Fibroblast of pulmonary artery (primary cell): ENCODE results near the gene JARID2.

Source experiments
- DNase-seq: peaks from one replicate; pipeline ENCODE4 v3.0.0-alpha.2; 2010; ENCODE audit warnings: low read depth
- H3K4me3 ChIP-seq: replicated peaks from 2 replicates; pipeline ENCODE4 v1.5.1; 2011; ENCODE audit warnings: low read depth, mild to moderate bottlenecking, control low read depth, low read length, moderate library complexity
- TF ChIP-seq, protein P1 (sequence below): IDR thresholded peaks from 2 replicates; pipeline ENCODE4 v1.5.1; 2011; ENCODE audit warnings: mild to moderate bottlenecking, control low read depth, low read length, inconsistent platforms; ENCODE audit errors: missing control alignments

The JARID2 gene

DNA sequence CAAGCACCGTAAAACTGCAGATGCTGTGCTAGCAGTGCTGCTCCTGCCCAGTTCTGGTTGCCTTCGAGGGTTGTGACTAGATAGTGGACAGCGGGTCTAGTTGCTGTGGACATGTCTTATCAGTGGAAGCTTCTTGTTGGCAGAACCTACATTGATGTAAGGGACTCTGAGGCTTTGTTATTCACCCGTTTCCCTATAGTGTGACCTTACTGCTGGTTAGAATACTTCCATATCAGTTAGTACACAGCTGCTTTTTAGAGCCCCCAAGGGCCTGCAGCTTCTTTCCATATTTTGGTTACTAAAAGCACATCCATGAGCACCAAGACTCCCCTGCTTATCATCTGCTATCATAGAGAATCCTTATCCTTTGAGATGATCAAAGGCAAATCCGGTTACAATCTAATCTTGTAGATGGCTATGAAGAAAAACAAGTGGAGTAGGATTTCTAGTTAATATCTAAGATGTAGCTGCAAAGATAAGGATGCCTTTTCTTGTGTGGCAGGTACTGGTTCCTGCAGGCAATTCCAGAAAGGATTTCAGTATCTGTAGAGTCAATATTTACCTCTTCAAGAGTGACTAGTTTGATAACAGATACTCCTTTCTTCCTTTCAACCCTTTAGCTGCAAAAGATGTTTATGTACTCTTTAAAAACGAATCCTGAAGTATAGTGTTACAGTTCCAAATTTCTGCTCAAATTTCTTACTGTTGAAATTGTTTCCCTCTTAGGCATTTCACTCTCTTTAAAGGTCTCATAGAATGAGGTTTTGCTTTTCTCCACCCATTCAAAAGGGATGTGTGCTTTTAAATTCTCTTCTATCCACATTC, 163.6 kb downstream of the JARID2 start:
- H3K4me3 ChIP-seq = no peak overlapping the region
- DNase-seq = no peak
- TF ChIP-seq, protein P1, sequence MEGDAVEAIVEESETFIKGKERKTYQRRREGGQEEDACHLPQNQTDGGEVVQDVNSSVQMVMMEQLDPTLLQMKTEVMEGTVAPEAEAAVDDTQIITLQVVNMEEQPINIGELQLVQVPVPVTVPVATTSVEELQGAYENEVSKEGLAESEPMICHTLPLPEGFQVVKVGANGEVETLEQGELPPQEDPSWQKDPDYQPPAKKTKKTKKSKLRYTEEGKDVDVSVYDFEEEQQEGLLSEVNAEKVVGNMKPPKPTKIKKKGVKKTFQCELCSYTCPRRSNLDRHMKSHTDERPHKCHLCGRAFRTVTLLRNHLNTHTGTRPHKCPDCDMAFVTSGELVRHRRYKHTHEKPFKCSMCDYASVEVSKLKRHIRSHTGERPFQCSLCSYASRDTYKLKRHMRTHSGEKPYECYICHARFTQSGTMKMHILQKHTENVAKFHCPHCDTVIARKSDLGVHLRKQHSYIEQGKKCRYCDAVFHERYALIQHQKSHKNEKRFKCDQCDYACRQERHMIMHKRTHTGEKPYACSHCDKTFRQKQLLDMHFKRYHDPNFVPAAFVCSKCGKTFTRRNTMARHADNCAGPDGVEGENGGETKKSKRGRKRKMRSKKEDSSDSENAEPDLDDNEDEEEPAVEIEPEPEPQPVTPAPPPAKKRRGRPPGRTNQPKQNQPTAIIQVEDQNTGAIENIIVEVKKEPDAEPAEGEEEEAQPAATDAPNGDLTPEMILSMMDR = no peak

DNA sequence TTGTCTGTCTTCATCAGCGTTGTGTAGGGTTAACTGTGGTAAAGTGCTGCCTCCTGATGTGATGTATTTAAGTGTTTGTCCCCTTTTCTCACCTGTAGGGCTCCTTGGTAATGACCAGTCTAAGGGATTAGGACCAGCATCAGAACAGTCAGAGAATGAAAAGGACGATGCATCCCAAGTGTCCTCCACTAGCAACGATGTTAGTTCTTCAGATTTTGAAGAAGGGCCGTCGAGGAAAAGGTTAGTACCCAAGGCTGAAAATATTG, 164.2 kb downstream of the JARID2 start:
- no peak overlapping the region for H3K4me3 ChIP-seq
- no peak for DNase-seq
- TF ChIP-seq, protein P1 = no peak

DNA sequence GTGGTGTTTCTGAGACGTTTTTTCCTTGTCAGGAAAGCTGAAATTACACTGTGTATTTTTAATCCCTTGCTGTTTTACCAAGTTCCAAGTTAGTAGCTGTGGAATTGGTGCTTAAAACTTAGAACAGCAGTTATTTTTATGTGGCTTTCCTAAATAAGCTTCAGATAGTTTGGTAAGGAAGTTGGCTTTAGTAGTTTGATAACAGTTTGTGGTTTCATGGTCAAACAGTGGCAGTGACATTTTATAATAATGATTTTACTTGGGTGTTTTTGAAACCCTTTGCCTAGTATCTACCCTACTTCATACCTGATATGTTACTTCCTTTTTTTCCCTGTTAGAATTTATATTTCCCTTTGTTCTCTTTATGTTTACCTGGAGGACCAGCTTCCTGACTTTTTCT, 164.9 kb downstream of the JARID2 start:
- no peak overlapping the region for H3K4me3 ChIP-seq
- no peak for DNase-seq
- TF ChIP-seq, protein P1 = no peak

DNA sequence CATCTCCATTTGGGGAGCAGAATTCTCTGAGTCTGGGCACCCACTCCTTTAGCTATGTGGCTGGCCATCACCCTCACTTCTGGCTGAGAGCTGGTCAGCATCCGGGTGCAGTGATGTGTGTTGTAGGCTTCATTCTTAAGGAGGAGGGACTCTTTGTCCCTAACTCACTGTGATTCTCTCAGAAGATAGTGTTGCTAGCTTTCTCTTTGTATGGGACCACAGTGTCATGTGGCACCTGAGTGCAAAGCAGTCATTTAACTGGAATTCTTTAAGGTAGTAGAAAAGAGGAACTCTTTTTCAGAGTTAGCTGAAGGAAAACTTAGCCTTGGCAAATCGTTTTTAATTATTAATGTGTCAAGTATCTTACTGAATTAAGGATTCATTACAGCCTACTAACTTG, 165.9 kb downstream of the JARID2 start:
- DNase-seq = no peak
- no peak overlapping the region for H3K4me3 ChIP-seq
- TF ChIP-seq, protein P1 = no peak

DNA sequence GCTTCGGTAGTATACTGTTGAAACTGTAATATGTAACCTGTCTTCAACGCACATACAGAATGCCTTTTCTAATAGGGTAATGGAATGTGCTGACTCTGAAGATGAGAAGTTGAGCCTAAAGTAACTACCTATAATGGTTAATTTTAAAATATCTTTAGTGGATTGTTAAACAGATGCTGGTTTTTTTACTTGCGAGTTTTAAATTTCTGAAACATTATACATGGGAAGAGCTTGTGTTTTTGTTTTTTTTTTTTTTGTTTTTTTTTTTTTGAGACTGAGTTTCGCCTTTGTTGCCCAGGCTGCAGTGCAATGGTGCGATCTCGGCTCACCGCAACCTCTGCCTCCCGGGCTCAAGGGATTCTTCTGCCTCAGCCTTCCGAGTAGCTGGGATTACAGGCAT, 166.9 kb downstream of the JARID2 start:
- no peak overlapping the region for H3K4me3 ChIP-seq
- no peak for DNase-seq
- TF ChIP-seq, protein P1 = no peak

DNA sequence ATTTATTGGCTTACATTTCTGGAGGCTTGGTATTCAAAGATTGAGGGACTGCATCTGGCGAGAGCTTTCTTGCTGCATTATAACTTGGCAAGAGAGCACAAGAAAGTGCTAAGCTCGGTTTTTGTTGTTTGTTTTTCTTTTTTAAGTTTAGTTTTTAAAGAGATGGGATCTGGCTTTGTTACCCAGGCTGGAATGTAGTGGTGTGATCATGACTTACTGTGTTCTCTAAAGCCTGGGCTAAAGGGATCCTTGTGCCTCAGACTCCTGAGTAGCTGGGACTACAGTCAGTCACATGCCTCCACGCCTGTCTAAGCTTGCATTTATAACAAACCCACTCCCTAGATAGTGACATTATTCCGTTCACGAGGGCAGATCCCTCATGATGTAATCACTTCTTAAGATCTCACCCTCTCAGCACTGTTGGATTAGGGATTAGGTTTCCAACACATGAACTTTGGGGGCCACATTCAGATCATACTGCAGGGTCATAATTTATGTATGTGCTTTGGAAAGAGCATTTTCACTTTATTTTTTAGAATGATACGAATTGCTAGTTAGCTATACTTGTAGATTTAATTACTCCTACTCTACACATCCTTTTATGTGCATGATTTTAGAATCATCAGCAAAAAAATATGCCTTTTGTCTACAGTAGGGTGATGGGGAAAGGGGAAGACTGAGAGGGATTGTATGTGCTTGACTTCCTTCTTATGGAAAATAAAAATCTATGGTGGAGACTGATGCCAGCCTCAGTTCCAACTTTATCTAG, 167.8 kb downstream of the JARID2 start:
- no peak overlapping the region for H3K4me3 ChIP-seq
- no peak for DNase-seq
- TF ChIP-seq, protein P1 = no peak
